MCF 10A (cell line): ENCODE data around the gene PARP8. TPM values are rescaled to one million over a fixed set of nuclear protein-coding genes. Genes with fewer than 3 reads are reported as not detected.

Experiments
- BruUV-seq: library from RNA; stranded (reverse); fragments of 400-500 nt; replicated peaks from 2 replicates; lab custom pipeline; 2021; lab: Mats Ljungman, UMichigan
- CTCF ChIA-PET: fragments of 300-600 bp; sonication (Branson Sonifier 250); formaldehyde crosslinking; extraction: SDS; loops from one replicate; lab custom pipeline; 2021; ENCODE audit warnings: antibody characterized with exemption, inconsistent platforms; lab: Yijun Ruan, JAX
- POLR2A ChIA-PET: fragments of 300-600, 350-650 bp; sonication (Branson Sonifier 250); formaldehyde crosslinking; extraction: SDS; loops from one replicate; lab custom pipeline; 2020; ENCODE audit warnings: antibody characterized with exemption, inconsistent platforms; lab: Yijun Ruan, JAX
- DNase-seq: peaks from one replicate; pipeline ENCODE4 v3.0.0-alpha.2; 2018; ENCODE audit not compliant: unreplicated experiment
- H3K27ac Mint-ChIP-seq: one replicate; pipeline ENCODE4 v1.8.0; 2022; ENCODE audit warnings: mild to moderate bottlenecking, low read depth, mixed read lengths; ENCODE audit not compliant: unreplicated experiment
- H3K27me3 Mint-ChIP-seq: one replicate; pipeline ENCODE4 v1.8.0; 2022; ENCODE audit warnings: mixed read lengths; ENCODE audit not compliant: insufficient read depth, unreplicated experiment
- H3K36me3 Mint-ChIP-seq: one replicate; pipeline ENCODE4 v1.8.0; 2022; ENCODE audit warnings: mild to moderate bottlenecking, moderate library complexity, mixed read lengths; ENCODE audit not compliant: insufficient read depth, unreplicated experiment
- H3K4me1 Mint-ChIP-seq: one replicate; pipeline ENCODE4 v1.8.0; 2022; ENCODE audit warnings: mixed read lengths; ENCODE audit not compliant: insufficient read depth, unreplicated experiment
- H3K4me3 Mint-ChIP-seq: one replicate; pipeline ENCODE4 v1.8.0; 2022; ENCODE audit warnings: mild to moderate bottlenecking, moderate library complexity, mixed read lengths; ENCODE audit not compliant: unreplicated experiment
- H3K9me3 Mint-ChIP-seq: one replicate; pipeline ENCODE4 v1.8.0; 2022; ENCODE audit warnings: mixed read lengths; ENCODE audit not compliant: unreplicated experiment
- CTCF ChIP-seq: fragments of 200-600 bp; IDR thresholded peaks from one replicate; pipeline ENCODE4 v1.8.0; 2022; ENCODE audit warnings: antibody characterized with exemption, mild to moderate bottlenecking; ENCODE audit not compliant: unreplicated experiment
- intact Hi-C: fragments of 100-400 bp; cut with micrococcal nuclease; formaldehyde crosslinking; loops from 2 replicates; pipeline ENCODE4 v1.14.1; 2022
- total RNA-seq: library from RNA; stranded (reverse); gene quantifications from 2 replicates; pipeline ENCODE4 v1.2.3, GENCODE V29; 2022

PARP8 gene
- total RNA-seq, 1 experiment from 2014 or later, result 31.2 TPM

- H3K4me3 Mint-ChIP-seq, result no peak overlapping the region
- no peaks in the 10 kb centered on the region for H3K9me3 Mint-ChIP-seq
- ChIA-PET CTCF (interaction anchor here (0.5 kb wide), 1 partner anchor 875 kb away, joined by 3 read pairs; no protein-coding TSS in a partner anchor), POLR2A (no interaction called here)
- intact Hi-C loops, result no loop called here
- no peak for DNase-seq
- H3K36me3 Mint-ChIP-seq, result no peaks in the 10 kb centered on the region
- no peak for TF ChIP-seq CTCF
- H3K27ac Mint-ChIP-seq, result no peak overlapping the region
- no peaks in the 10 kb centered on the region for H3K4me1 Mint-ChIP-seq
- no TSS peak for BruUV-seq
- H3K27me3 Mint-ChIP-seq, result peaks cover 59% of the 10 kb centered on the region
Observed at GRCh38 chr5:50866415-50866814, 200.0 kb downstream of the PARP8 start.

GRCh38 chr5:50867140-50867539 lies 200.7 kb downstream of the PARP8 start:
- POLR2A ChIA-PET, result no interaction called here
- Mint-ChIP-seq H3K4me3 (no peak overlapping the region), H3K27me3 (peaks cover 66% of the 10 kb centered on the region), H3K27ac (no peak overlapping the region), H3K4me1 (no peaks in the 10 kb centered on the region), H3K9me3 (no peaks in the 10 kb centered on the region), H3K36me3 (no peaks in the 10 kb centered on the region)
- intact Hi-C loops, result no loop called here
- TF ChIP-seq CTCF, result no peak
- DNase-seq, result no peak
- BruUV-seq, result no TSS peak
- CTCF ChIA-PET, result interaction anchor here (0.5 kb wide), 1 partner anchor 874 kb away, joined by 3 read pairs; no protein-coding TSS in a partner anchor

- no peak for DNase-seq
- no peaks in the 10 kb centered on the region for H3K4me1 Mint-ChIP-seq
- H3K4me3 Mint-ChIP-seq, result no peak overlapping the region
- no peaks in the 10 kb centered on the region for H3K36me3 Mint-ChIP-seq
- no peak for TF ChIP-seq CTCF
- ChIA-PET CTCF (no interaction called here), POLR2A (no interaction called here)
- H3K27ac Mint-ChIP-seq, result no peak overlapping the region
- BruUV-seq, result no TSS peak
- H3K9me3 Mint-ChIP-seq, result no peaks in the 10 kb centered on the region
- peaks cover 62% of the 10 kb centered on the region for H3K27me3 Mint-ChIP-seq
- intact Hi-C loops, result no loop called here
Observed at GRCh38 chr5:50873595-50874277, 207.3 kb downstream of the PARP8 start.

DNA sequence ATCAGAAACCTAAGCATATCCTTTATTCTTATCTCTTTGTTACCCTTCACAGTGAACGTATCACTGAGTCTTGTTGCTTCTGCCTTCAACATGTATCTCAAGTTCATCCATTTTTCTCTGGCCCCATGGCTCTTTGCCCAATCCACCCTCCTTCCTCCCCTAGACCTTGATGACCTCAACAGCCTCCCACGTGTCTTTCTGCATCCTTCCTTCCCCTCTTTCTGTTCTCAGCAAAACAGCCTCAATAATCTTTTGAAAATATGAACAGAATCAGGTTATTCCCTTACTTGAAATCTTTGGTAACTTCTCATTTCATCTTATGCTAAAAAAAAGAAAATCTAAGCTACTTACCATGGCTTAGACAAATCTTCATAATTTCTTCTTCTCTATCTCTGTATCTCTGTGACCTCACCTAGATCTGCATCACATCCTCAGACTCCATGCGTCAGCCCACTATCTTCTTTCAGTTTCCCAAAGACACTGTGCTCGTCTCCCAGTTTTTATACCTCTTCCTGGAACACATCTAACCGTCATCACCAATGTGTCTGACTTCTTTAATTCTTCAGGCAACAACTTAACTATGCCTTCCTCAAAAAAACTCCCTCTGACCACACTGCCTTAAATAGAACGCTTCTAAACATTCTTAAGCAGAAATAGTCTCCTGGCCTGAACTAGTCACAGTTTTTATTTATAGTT lies 208.0 kb downstream of the PARP8 start:
- ChIA-PET POLR2A (no interaction called here), CTCF (no interaction called here)
- Mint-ChIP-seq H3K4me3 (no peak overlapping the region), H3K27me3 (peaks cover 55% of the 10 kb centered on the region), H3K36me3 (no peaks in the 10 kb centered on the region), H3K9me3 (no peaks in the 10 kb centered on the region), H3K4me1 (no peaks in the 10 kb centered on the region), H3K27ac (no peak overlapping the region)
- intact Hi-C loops, result no loop called here
- TF ChIP-seq CTCF, result no peak
- no peak for DNase-seq
- no TSS peak for BruUV-seq
